HepG2 (cell line): ENCODE measurements around the gene INAFM1. TPM values are rescaled to one million over a fixed set of nuclear protein-coding genes. Genes with fewer than 3 reads are reported as not detected.

Experiments
- BRCA1 ChIP-seq: sonication (generic); formaldehyde crosslinking; IDR thresholded peaks from 2 replicates; pipeline ENCODE4 v1.4.0; 2020; ENCODE audit warnings: missing genetic modification reagents
- E2F2 ChIP-seq: sonication (generic); formaldehyde crosslinking; IDR thresholded peaks from 2 replicates; pipeline ENCODE4 v1.4.0; 2020; ENCODE audit warnings: missing genetic modification reagents, borderline replicate concordance
- ETS1 ChIP-seq: sonication (generic); formaldehyde crosslinking; IDR thresholded peaks from 2 replicates; pipeline ENCODE4 v1.4.0; 2020; ENCODE audit warnings: missing genetic modification reagents
- FOXK2 ChIP-seq: fragments of 450-650 bp; IDR thresholded peaks from 2 replicates; pipeline ENCODE4 v1.6.1; 2016
- MNT ChIP-seq: fragments of 450-650 bp; IDR thresholded peaks from 2 replicates; pipeline ENCODE4 v1.6.1; 2016
- MXD4 ChIP-seq: IDR thresholded peaks from 2 replicates; pipeline ENCODE4 v1.6.1; 2016; ENCODE audit warnings: mild to moderate bottlenecking, missing biosample characterization, missing genetic modification reagents
- NPAS2 ChIP-seq: sonication (generic); formaldehyde crosslinking; IDR thresholded peaks from 2 replicates; pipeline ENCODE4 v1.8.0; 2022; ENCODE audit warnings: mild to moderate bottlenecking, missing genetic modification reagents, borderline replicate concordance
- SNAPC4 ChIP-seq: sonication (generic); formaldehyde crosslinking; IDR thresholded peaks from 2 replicates; pipeline ENCODE4 v1.4.0; 2020; ENCODE audit warnings: mild to moderate bottlenecking, missing genetic modification reagents
- ZFP36 ChIP-seq: fragments of 150-350 bp; IDR thresholded peaks from 2 replicates; pipeline ENCODE4 v1.6.1; 2018; ENCODE audit warnings: borderline replicate concordance, low read length, low read depth; ENCODE audit not compliant: partially characterized antibody
- ZNF142 ChIP-seq: sonication (generic); formaldehyde crosslinking; IDR thresholded peaks from 2 replicates; pipeline ENCODE4 v1.4.0; 2020; ENCODE audit warnings: missing genetic modification reagents
- ZNF432 ChIP-seq: sonication (generic); formaldehyde crosslinking; IDR thresholded peaks from 2 replicates; pipeline ENCODE4 v1.5.0; 2020; ENCODE audit warnings: missing genetic modification reagents, mild to moderate bottlenecking, borderline replicate concordance
- ZSCAN29 ChIP-seq: sonication (generic); formaldehyde crosslinking; conservative IDR thresholded peaks from 2 replicates; pipeline ENCODE4 v1.4.0; 2020; ENCODE audit warnings: mild to moderate bottlenecking, missing genetic modification reagents
- polyA plus RNA-seq, 8 experiments: library from polyadenylated mRNA; depleted of rRNA in 3 of 8; stranded (reverse) in 7 of 8; unstranded in 1 of 8; fragments of >200 nt; fragmentation: Illumina TruSeq in 4 of 8; extraction: Trizol in 4 of 8; gene quantifications; 2 replicates each; pipeline versions ENCODE4 v1.2.1 to v1.2.3, GENCODE V29; 2011 to 2016; ENCODE audit warnings: low read depth in 4 of 8, missing spikeins in 1 of 8, mixed read lengths in 1 of 8; ENCODE audit not compliant: insufficient read depth in 1 of 8
- total RNA-seq, 5 experiments: library from RNA; depleted of rRNA; stranded (reverse); fragments of >200 nt; fragmentation: Illumina TruSeq; extraction: Trizol; gene quantifications; 2 replicates each; pipeline ENCODE4 v1.2.3, GENCODE V29; 2016; ENCODE audit warnings: low read depth in 1 of 5

Gene INAFM1
- total and polyA plus RNA-seq, 2 of the 13 experiments (the other 11 are each of a cell fraction or from before 2014, with no cell fraction given), result 0.88 to 1.9 TPM

- TF ChIP-seq SNAPC4, result no peak
- TF ChIP-seq MNT, result no peak
- no peak for TF ChIP-seq ETS1 (CRISPR knock-in tag)
- TF ChIP-seq BRCA1 (CRISPR knock-in tag), result peak; percentile 54; the same call in 1 of the 2 replicates
- no peak for TF ChIP-seq ZFP36
- no peak for TF ChIP-seq ZSCAN29
- no peak for TF ChIP-seq NPAS2 (CRISPR knock-in tag)
- TF ChIP-seq MXD4, result no peak
- TF ChIP-seq E2F2 (CRISPR knock-in tag), result no peak
- TF ChIP-seq FOXK2, result no peak
- TF ChIP-seq ZNF432 (CRISPR knock-in tag), result no peak
- no peak for TF ChIP-seq ZNF142 (CRISPR knock-in tag)
Measured at GRCh38 chr19:47227352-47228167, 47.1 kb upstream of the INAFM1 start (continued).
